Loucy (cell line): ENCODE measurements around the gene RUVBL2.

Experiments used
- CTCF ChIP-seq: fragments of 200-600 bp; sonication (generic); conservative IDR thresholded peaks from 2 replicates; pipeline ENCODE4 v1.5.1; 2014; ENCODE audit warnings: mild to moderate bottlenecking, antibody characterized with exemption, low read length
- EZH2phosphoT487 ChIP-seq: fragments of 200-600 bp; IDR thresholded peaks from 2 replicates; pipeline ENCODE4 v1.6.1; 2018; ENCODE audit warnings: antibody characterized with exemption, mild to moderate bottlenecking, moderate library complexity, borderline replicate concordance

- TF ChIP-seq CTCF (no peak), EZH2phosphoT487 (no peak)
Observed at GRCh38 chr19:48965040-48965805, 28.5 kb upstream of the RUVBL2 start, which contains the start of gene FTL.
